Skeletal muscle tissue (tissue), 4 donors: ENCODE measurements around the gene KLHL3. TPM values are rescaled to one million over a fixed set of nuclear protein-coding genes. Genes with fewer than 3 reads are reported as not detected.
A peak's percentile ranks its signal among the peaks of the same experiment; 100 is the strongest.

Experiments used
- H3K27ac ChIP-seq: one replicate; pipeline ENCODE4 v1.7.0; 2013; ENCODE audit warnings: mild to moderate bottlenecking, low read depth, low read length, inconsistent platforms
- H3K27me3 ChIP-seq, 3 donors: one replicate each; pipeline ENCODE4 v1.7.0; 2013; ENCODE audit warnings: low read length in 3 of 3; ENCODE audit not compliant: control insufficient read depth in 3 of 3, insufficient read depth in 3 of 3
- H3K36me3 ChIP-seq, 3 donors: one replicate each; pipeline ENCODE4 v1.7.0; 2013; ENCODE audit warnings: low read length in 3 of 3; ENCODE audit not compliant: control insufficient read depth in 3 of 3, insufficient read depth in 3 of 3
- H3K4me1 ChIP-seq, 3 donors: one replicate each; pipeline ENCODE4 v1.7.0; 2013; ENCODE audit warnings: low read length in 3 of 3, mild to moderate bottlenecking in 3 of 3; ENCODE audit not compliant: control insufficient read depth in 3 of 3, insufficient read depth in 3 of 3
- H3K4me3 ChIP-seq, 3 donors: one replicate each; pipeline ENCODE4 v1.7.0; 2013; ENCODE audit warnings: low read length in 3 of 3
- H3K9ac ChIP-seq, 3 donors: one replicate each; pipeline ENCODE4 v1.7.0; 2013; ENCODE audit warnings: low read length in 3 of 3, mild to moderate bottlenecking in 3 of 3, moderate library complexity in 2 of 3, low read depth in 1 of 3
- H3K9me3 ChIP-seq, 3 donors: one replicate each; pipeline ENCODE4 v1.7.0; 2013; ENCODE audit warnings: low read length in 3 of 3; ENCODE audit not compliant: control insufficient read depth in 3 of 3
- total RNA-seq: library from RNA; depleted of rRNA; stranded (reverse); fragments of >200 nt; gene quantifications from one replicate; pipeline ENCODE4 v1.2.3, GENCODE V29; 2014
- donor health status: Osteomylitis.

Gene KLHL3
- total RNA-seq, 1 donor from 2014 or later, result 4.2 TPM

DNA sequence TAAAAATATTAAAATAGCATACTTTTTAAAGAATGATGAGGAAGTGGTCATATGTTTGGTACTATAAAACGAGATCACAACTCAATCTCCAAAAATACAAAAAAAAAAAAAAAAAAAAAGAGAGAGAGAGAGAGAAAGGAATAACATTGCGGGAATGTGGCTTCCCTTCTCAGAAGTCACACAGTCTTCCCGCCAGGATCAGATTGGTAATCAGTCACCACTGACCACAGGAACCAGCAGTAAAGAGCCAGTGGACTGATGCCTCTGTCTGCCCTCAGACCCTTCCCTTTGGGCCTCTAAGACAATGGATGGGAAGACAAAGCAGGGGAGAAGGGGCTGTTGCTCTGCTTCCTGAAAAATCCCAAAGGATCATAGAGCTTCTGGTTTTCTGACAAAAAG lies 104.9 kb downstream of the KLHL3 start:
- H3K9ac ChIP-seq, result no peak overlapping the region
- H3K27me3 ChIP-seq, result no peaks in the 10 kb centered on the region
- no peak overlapping the region for H3K4me3 ChIP-seq
- H3K36me3 ChIP-seq, result peaks cover 0 to 2% (median 0%) of the 10 kb centered on the region in 3 donors
- no peaks in the 10 kb centered on the region for H3K9me3 ChIP-seq
- no peak overlapping the region for H3K27ac ChIP-seq
- peaks cover 3 to 9% (median 6%) of the 10 kb centered on the region in 3 donors for H3K4me1 ChIP-seq

DNA sequence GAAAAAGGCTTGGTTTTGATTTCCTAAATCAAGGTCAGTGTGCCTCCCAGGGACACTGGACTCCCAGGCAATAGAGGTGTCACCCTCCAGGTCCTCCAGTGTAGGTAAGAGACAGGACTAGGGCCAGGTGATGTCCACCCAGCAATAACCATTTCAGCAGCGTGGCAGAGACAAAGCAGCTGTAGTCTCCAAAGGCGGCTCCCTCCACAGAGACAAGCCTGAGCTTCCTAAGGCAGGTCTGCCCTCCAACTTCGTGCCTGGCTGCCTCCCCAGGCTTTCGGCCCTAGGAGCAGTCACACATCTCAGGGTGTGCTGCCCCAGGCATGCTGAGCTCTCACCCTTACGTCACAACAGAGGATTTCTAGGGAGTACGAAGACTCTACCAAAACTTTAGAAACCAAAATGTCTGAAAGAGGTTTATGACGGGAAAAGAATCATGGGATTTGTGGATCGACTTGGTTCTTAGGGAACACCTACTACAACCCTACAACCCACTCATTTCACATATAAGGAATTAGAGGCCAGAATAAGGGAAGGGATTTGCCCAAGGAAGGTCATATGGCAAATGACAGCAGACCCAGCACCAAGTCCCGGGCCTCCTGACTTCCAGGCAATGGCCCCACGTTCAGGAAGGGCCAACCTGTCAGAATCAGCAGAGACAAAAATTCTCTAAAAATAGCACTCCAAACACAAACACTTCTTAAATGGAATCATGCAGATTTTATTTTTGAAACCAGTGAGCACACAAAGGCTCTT lies 105.5 kb downstream of the KLHL3 start:
- Histone ChIP-seq H3K27me3 (no peaks in the 10 kb centered on the region), H3K36me3 (peaks cover 0 to 2% (median 0%) of the 10 kb centered on the region in 3 donors), H3K9ac (peak overlapping the region in 1 of 3 donors; percentile 47), H3K4me3 (no peak overlapping the region), H3K27ac (no peak overlapping the region), H3K9me3 (no peaks in the 10 kb centered on the region), H3K4me1 (peaks cover 3 to 9% (median 9%) of the 10 kb centered on the region in 3 donors)

DNA sequence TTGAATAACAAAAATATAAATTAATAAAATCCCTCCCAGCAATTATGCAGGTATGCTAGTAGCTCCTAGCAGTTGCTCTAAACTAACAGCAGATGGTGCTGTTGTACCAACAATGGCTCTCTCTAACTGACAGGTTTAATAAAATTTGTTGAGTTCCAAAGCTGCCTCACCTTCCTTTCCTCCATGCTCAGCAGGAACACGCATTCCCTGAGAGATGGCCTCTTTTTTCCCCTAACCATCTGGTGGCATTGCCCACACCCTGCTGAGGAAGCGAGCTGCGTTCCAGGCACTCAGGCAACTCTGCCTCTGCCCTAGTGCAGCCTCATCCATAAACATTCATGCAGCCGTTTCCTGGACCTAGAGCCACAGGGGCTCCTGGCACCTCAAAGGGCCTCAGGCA lies 106.2 kb downstream of the KLHL3 start:
- Histone ChIP-seq H3K36me3 (peaks cover 0 to 2% (median 0%) of the 10 kb centered on the region in 3 donors), H3K27ac (no peak overlapping the region), H3K4me3 (no peak overlapping the region), H3K27me3 (no peaks in the 10 kb centered on the region), H3K9me3 (no peaks in the 10 kb centered on the region), H3K9ac (peak overlapping the region in 1 of 3 donors; percentile 47), H3K4me1 (peaks cover 9 to 16% (median 15%) of the 10 kb centered on the region in 3 donors)

DNA sequence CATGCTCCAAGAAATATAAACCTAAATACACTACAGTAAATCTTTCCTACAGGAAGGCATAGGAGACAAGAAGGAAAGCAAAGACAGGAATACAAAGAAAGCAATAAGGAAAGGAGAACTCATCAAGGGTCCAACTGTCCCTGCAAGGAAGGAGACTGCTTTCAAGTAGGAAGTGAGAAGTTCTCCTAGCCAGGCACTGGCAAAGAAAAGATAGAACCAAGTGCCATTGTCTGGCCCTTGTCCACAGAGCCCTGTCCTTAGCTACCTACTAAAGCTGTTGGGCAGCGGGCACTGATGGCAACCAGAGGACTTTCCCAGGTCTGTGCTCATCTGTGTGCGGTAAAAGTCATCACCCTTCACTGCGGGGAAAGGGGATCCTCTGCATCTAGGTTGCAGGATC lies 108.2 kb downstream of the KLHL3 start:
- Histone ChIP-seq H3K36me3 (peaks cover 0 to 2% (median 0%) of the 10 kb centered on the region in 3 donors), H3K9ac (no peak overlapping the region), H3K4me1 (peaks cover 13 to 25% (median 23%) of the 10 kb centered on the region in 3 donors), H3K27ac (no peak overlapping the region), H3K27me3 (no peaks in the 10 kb centered on the region), H3K9me3 (no peaks in the 10 kb centered on the region), H3K4me3 (no peak overlapping the region)

DNA sequence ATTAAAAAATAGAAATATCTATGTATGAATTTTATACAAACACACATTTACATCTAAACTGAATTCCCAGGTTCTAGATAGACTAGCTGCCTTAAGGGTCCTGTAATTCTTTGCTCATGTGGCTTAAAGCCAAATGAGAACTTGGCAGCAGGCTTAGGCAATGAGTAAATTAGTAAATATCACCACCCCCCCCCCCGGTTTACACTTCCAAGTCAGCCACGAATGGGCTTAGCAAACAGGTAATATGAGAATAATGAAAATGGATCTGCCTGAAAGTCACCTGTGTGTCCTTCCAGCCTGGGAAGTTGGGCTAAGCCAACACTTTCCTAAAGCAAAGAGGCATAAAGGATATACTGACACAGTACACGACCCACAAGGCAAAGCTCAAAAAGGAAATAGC lies 108.6 kb downstream of the KLHL3 start:
- no peak overlapping the region for H3K9ac ChIP-seq
- H3K4me1 ChIP-seq, result peaks cover 17 to 29% (median 27%) of the 10 kb centered on the region in 3 donors
- H3K36me3 ChIP-seq, result peaks cover 0 to 2% (median 0%) of the 10 kb centered on the region in 3 donors
- no peak overlapping the region for H3K27ac ChIP-seq
- H3K9me3 ChIP-seq, result no peaks in the 10 kb centered on the region
- no peaks in the 10 kb centered on the region for H3K27me3 ChIP-seq
- no peak overlapping the region for H3K4me3 ChIP-seq

DNA sequence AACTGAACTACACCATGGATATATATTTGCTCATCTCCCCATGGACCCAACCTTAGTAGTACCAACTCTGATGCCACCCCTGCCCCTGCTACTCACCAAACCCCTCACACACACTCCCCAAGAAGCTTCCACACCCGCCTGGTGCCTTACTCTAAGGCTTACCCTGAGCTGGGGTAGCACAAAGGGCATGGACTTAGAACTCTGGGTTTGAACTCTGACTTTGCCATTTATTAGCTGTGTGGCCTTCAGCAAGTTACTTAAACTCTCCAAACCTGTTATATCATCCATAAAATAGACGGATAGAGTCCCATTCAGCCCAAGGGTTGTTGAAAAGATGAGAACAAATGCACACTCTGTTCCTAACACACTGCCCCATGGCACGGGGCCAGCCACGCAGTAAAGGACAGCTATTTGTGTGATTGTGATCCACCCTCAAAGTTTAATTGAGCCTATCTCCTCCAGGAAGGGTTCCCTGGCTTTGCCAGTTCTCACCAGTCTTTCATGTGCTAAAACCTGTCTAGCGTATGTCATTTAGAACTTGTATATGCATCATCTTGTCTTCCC lies 111.0 kb downstream of the KLHL3 start:
- H3K9me3 ChIP-seq, result no peaks in the 10 kb centered on the region
- H3K27ac ChIP-seq, result no peak overlapping the region
- peaks cover 32 to 39% (median 38%) of the 10 kb centered on the region in 3 donors for H3K4me1 ChIP-seq
- no peak overlapping the region for H3K4me3 ChIP-seq
- H3K36me3 ChIP-seq, result peaks cover 0 to 2% (median 0%) of the 10 kb centered on the region in 3 donors
- no peak overlapping the region for H3K9ac ChIP-seq
- H3K27me3 ChIP-seq, result no peaks in the 10 kb centered on the region

DNA sequence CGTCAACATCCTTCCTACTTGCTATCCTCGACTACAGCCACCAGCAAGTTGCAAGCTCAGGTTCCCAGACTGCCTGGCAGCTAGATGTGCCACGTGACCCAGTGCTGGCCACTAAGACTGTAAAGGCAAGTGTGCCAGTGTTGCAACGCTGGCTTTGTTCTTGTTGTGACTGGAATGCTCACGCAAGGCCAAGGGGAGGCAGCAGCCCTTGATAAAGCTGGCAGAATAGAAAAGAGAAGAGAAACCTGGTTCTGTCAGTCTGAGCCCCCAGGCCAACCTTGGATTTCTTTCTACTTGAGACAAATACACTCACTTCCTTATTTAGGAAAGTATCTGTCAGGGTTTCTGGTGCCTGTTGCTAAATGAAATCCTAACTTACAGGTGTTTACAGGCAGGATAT lies 113.0 kb downstream of the KLHL3 start:
- H3K9me3 ChIP-seq, result no peaks in the 10 kb centered on the region
- peak overlapping the region; percentile 52 to 59 (median 57) for H3K4me3 ChIP-seq
- H3K4me1 ChIP-seq, result peaks cover 29 to 42% (median 40%) of the 10 kb centered on the region in 3 donors
- no peaks in the 10 kb centered on the region for H3K36me3 ChIP-seq
- peak overlapping the region; percentile 90 for H3K27ac ChIP-seq
- peak overlapping the region; percentile 51 to 60 (median 57) for H3K9ac ChIP-seq
- no peaks in the 10 kb centered on the region for H3K27me3 ChIP-seq

DNA sequence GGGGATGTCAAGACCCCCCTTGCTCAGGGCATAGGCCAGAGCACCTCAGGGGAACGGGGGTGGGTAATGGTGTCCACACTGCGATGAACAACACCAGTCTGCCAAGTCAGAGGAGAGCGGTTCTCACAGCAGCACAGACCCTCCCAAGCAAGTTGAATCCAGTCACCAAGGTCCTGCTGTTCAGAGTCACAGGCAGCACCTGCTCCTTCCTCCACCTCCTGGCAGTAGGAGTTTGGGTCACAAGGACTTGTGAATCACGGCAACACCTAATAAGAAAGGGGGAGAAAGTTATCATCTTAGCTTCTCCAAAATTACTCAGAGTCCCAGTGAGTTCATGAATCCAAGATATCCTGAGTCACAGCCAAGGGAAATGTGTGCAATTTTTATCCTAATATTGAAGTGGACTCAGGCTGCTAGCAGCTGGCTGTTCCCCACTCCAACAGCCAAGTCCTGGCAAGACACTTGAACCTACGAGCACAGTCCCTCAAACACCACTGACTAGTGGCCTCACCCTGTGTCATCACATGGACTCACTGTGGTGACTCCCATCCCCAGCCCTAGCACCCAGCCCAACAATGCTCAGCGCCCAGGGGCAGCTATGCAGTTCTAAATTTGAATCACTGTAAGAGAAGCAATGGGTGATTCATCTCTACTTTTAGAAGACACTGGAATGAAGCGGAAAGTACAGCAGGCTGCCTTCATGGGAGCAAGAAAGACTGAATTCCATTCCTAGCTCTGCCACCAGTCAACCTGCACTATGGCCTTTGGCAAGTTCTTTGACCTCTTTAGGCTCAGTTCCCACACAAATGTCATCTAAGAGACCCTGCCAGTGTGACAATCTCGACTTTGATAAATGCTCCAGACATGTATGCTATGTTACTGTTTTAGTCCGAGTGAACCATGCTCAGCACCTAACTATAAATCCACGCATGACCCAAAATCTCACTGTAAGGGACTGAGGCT lies 113.7 kb downstream of the KLHL3 start:
- H3K9ac ChIP-seq, result peak overlapping the region; percentile 50 to 60 (median 51)
- no peaks in the 10 kb centered on the region for H3K27me3 ChIP-seq
- H3K4me1 ChIP-seq, result peaks cover 29 to 40% (median 39%) of the 10 kb centered on the region in 3 donors
- H3K4me3 ChIP-seq, result peak overlapping the region; percentile 52 to 59 (median 57)
- H3K27ac ChIP-seq, result peak overlapping the region; percentile 90
- no peaks in the 10 kb centered on the region for H3K9me3 ChIP-seq
- H3K36me3 ChIP-seq, result no peaks in the 10 kb centered on the region

DNA sequence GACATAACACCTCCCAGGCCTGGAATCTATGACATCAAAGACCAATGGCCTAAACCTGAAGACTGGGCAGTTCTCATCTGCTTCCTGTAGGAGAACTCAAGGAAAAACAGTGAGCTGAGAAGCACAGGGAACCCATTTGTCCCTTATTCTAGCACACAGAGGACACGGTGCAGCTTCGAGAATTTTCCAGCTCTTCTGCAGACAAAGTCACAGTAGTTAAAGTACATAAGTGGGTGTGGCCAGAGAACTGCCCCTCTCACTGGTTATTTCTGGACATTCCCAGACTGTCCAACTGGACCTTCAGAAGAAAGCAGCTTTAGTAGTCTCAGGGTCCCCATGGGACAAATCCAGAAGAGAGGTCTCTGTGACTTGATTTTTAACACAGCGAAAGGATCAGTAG lies 114.6 kb downstream of the KLHL3 start:
- Histone ChIP-seq H3K4me3 (no peak overlapping the region), H3K9me3 (no peaks in the 10 kb centered on the region), H3K27ac (peak overlapping the region; percentile 90), H3K9ac (no peak overlapping the region), H3K27me3 (no peaks in the 10 kb centered on the region), H3K36me3 (no peaks in the 10 kb centered on the region), H3K4me1 (peaks cover 29 to 40% (median 39%) of the 10 kb centered on the region in 3 donors)
